ENCODE measurements around the gene RMRP. TPM values are rescaled to one million over a fixed set of nuclear protein-coding genes. Genes with fewer than 3 reads are reported as not detected.

The RMRP gene
- total RNA-seq, 3 donors from 2014 or later, result 1,664 to 2,064 (median 2,058) TPM

- H3K4me3 ChIP-seq, result no peak within 1 kb of the TSS
- intact Hi-C loops (cut with DNase I; ENCODE audit: low total_unique reads), result no loop called here
- no peaks in the 10 kb centered on the region for H3K36me3 ChIP-seq
- H3K4me1 ChIP-seq, result peaks cover 0 to 4% of the 10 kb centered on the region in 2 donors
- H3K9me3 ChIP-seq, result no peaks in the 10 kb centered on the region
- no peaks in the 10 kb centered on the region for H3K27me3 ChIP-seq
- no peak within 1 kb of the TSS for H3K27ac ChIP-seq
- no peak for DNase-seq (ENCODE audit: low spot score in 2 of 2)
- no peak for TF ChIP-seq CTCF (IDR thresholded peaks at IDR 0.05)
- TF ChIP-seq POLR2AphosphoS5 (IDR thresholded peaks at IDR 0.05), result no peak
- no peak for TF ChIP-seq POLR2A (IDR thresholded peaks at IDR 0.05)
Measured at GRCh38 chr9:35673132-35674024, 15.6 kb upstream of the RMRP start, which contains the start of gene CA9. TSS of gene CA9 (plus strand) at chr9:35673928. CDS start at chr9:35673960, 32 bp downstream.

GRCh38 chr9:35669331-35670145 lies 11.7 kb upstream of the RMRP start:
- peak overlapping the region in 1 of 2 donors; percentile 27 for H3K27ac ChIP-seq
- H3K4me3 ChIP-seq, result no peak overlapping the region
- H3K36me3 ChIP-seq, result no peaks in the 10 kb centered on the region
- no peaks in the 10 kb centered on the region for H3K4me1 ChIP-seq
- H3K9me3 ChIP-seq, result no peaks in the 10 kb centered on the region
- no peak for DNase-seq (ENCODE audit: low spot score in 2 of 2)
- intact Hi-C loops (cut with DNase I; ENCODE audit: low total_unique reads), result no loop called here
- TF ChIP-seq CTCF (IDR thresholded peaks at IDR 0.05) (no peak), POLR2AphosphoS5 (IDR thresholded peaks at IDR 0.05) (no peak), POLR2A (IDR thresholded peaks at IDR 0.05) (no peak)
- H3K27me3 ChIP-seq, result no peaks in the 10 kb centered on the region

GRCh38 chr9:35667939-35668338 lies 10.1 kb upstream of the RMRP start:
- no peak for TF ChIP-seq POLR2AphosphoS5 (IDR thresholded peaks at IDR 0.05)
- no peak for TF ChIP-seq POLR2A (IDR thresholded peaks at IDR 0.05)
- TF ChIP-seq CTCF (IDR thresholded peaks at IDR 0.05), result no peak
- H3K9me3 ChIP-seq, result no peaks in the 10 kb centered on the region

GRCh38 chr9:35666549-35666948 lies 8.7 kb upstream of the RMRP start:
- DNase-seq (ENCODE audit: low spot score in 2 of 2), result no peak
- no peaks in the 10 kb centered on the region for H3K36me3 ChIP-seq
- H3K9me3 ChIP-seq, result no peaks in the 10 kb centered on the region
- no peaks in the 10 kb centered on the region for H3K27me3 ChIP-seq
- H3K4me3 ChIP-seq, result no peak overlapping the region
- TF ChIP-seq CTCF (IDR thresholded peaks at IDR 0.05) (no peak), POLR2AphosphoS5 (IDR thresholded peaks at IDR 0.05) (no peak), POLR2A (IDR thresholded peaks at IDR 0.05) (no peak)
- intact Hi-C loops (cut with DNase I; ENCODE audit: low total_unique reads), result no loop called here
- H3K4me1 ChIP-seq, result no peaks in the 10 kb centered on the region
- no peak overlapping the region for H3K27ac ChIP-seq

More at GRCh38 chr9:35667939-35668338, 10.1 kb upstream of the RMRP start:
- Histone ChIP-seq H3K27ac (no peak overlapping the region), H3K36me3 (no peaks in the 10 kb centered on the region), H3K27me3 (no peaks in the 10 kb centered on the region), H3K4me1 (no peaks in the 10 kb centered on the region), H3K4me3 (no peak overlapping the region)
- DNase-seq (ENCODE audit: low spot score in 2 of 2), result no peak
- intact Hi-C loops (cut with DNase I; ENCODE audit: low total_unique reads), result no loop called here

All from breast epithelium (tissue), 4 donors.